Ureter (tissue), 1 donor: ENCODE data around the gene FAM20C. TPM values are rescaled to one million over a fixed set of nuclear protein-coding genes. Genes with fewer than 3 reads are reported as not detected.

Experiments
- DNase-seq: peaks from one replicate; pipeline ENCODE4 v3.0.0-alpha.2; 2020; ENCODE audit warnings: low spot score
- total RNA-seq: library from RNA; stranded (reverse); gene quantifications from one replicate; pipeline ENCODE4 v1.2.4, GENCODE V29; 2023
- donor health status: DM: yes; HTN: yes; CAD: no.

The FAM20C gene
- 33.8 TPM for total RNA-seq

- peak; percentile 84 for DNase-seq
Observed at GRCh38 chr7:191981-192649, at the start of gene FAM20C. Gene FAM20C (plus strand): TSS chr7:192571. CDS start chr7:193200, 629 bp downstream.

- no peak for DNase-seq
Observed at GRCh38 chr7:143145-143751, 49.1 kb upstream of the FAM20C start.

- no peak for DNase-seq
Observed at GRCh38 chr7:143811-144453, 48.4 kb upstream of the FAM20C start.

- no peak for DNase-seq
Observed at GRCh38 chr7:144454-144826, 47.9 kb upstream of the FAM20C start.

GRCh38 chr7:145863-146262, 46.5 kb upstream of the FAM20C start:
- DNase-seq: no peak

- DNase-seq: no peak
Observed at GRCh38 chr7:148543-148931, 43.8 kb upstream of the FAM20C start.

- peak; percentile 97 for DNase-seq
Observed at GRCh38 chr7:148932-149790, 43.2 kb upstream of the FAM20C start.

- DNase-seq: peak; percentile 63
Observed at GRCh38 chr7:149791-150636, 42.4 kb upstream of the FAM20C start.

- no peak for DNase-seq
Observed at GRCh38 chr7:150811-151221, 41.6 kb upstream of the FAM20C start.

- DNase-seq: no peak
Observed at GRCh38 chr7:151346-152050, 40.9 kb upstream of the FAM20C start.

GRCh38 chr7:152702-153391, 39.5 kb upstream of the FAM20C start:
- no peak for DNase-seq

GRCh38 chr7:153604-154003, 38.8 kb upstream of the FAM20C start:
- no peak for DNase-seq

- no peak for DNase-seq
Observed at GRCh38 chr7:154096-154799, 38.1 kb upstream of the FAM20C start.

- DNase-seq: no peak
Observed at GRCh38 chr7:155469-155900, 36.9 kb upstream of the FAM20C start.

- no peak for DNase-seq
Observed at GRCh38 chr7:156111-157007, 36.0 kb upstream of the FAM20C start.

- DNase-seq: no peak
Observed at GRCh38 chr7:157008-157310, 35.4 kb upstream of the FAM20C start.

GRCh38 chr7:157771-158625, 34.4 kb upstream of the FAM20C start:
- DNase-seq: no peak

GRCh38 chr7:158771-159170, 33.6 kb upstream of the FAM20C start:
- no peak for DNase-seq
